Loucy (cell line): ENCODE results near the gene ST6GAL2.

Experiments used
- H2AFZ ChIP-seq: fragments of 200-600 bp; sonication (generic); 2 replicates; pipeline ENCODE4 v1.6.0; 2016; ENCODE audit warnings: antibody characterized with exemption, mild to moderate bottlenecking, low read length, moderate library complexity
- H3F3A ChIP-seq: fragments of 200-600 bp; 2 replicates; pipeline ENCODE4 v1.6.0; 2016; ENCODE audit warnings: antibody characterized with exemption, low read depth, mild to moderate bottlenecking
- H3K27me3 ChIP-seq: fragments of 200-600 bp; sonication (generic); 2 replicates; pipeline ENCODE4 v1.6.1; 2014; ENCODE audit warnings: low read length, mild to moderate bottlenecking; ENCODE audit not compliant: insufficient read depth, poor library complexity, severe bottlenecking
- H3K36me3 ChIP-seq: fragments of 200-600 bp; sonication (generic); 2 replicates; pipeline ENCODE4 v1.6.1; 2016; ENCODE audit warnings: low read length; ENCODE audit not compliant: insufficient read depth
- H3K4me1 ChIP-seq: fragments of 200-600 bp; sonication (generic); 2 replicates; pipeline ENCODE4 v1.5.1; 2014; ENCODE audit warnings: low read length, mild to moderate bottlenecking; ENCODE audit not compliant: insufficient read depth, poor library complexity, severe bottlenecking
- H3K4me2 ChIP-seq: fragments of 200-600 bp; sonication (generic); 2 replicates; pipeline ENCODE4 v1.6.0; 2014; ENCODE audit warnings: antibody characterized with exemption, low read length, low read depth, mild to moderate bottlenecking; ENCODE audit not compliant: poor library complexity, severe bottlenecking
- H3K4me3 ChIP-seq: fragments of 200-600 bp; sonication (generic); 2 replicates; pipeline ENCODE4 v1.5.1; 2014; ENCODE audit warnings: low read length, mild to moderate bottlenecking, mixed read lengths; ENCODE audit not compliant: poor library complexity, severe bottlenecking
- H3K79me2 ChIP-seq: fragments of 200-600 bp; sonication (generic); 2 replicates; pipeline ENCODE4 v1.6.1; 2014; ENCODE audit warnings: low read length; ENCODE audit not compliant: insufficient read depth
- H3K9ac ChIP-seq: fragments of 200-600 bp; sonication (generic); 2 replicates; pipeline ENCODE4 v1.6.0; 2014; ENCODE audit warnings: mild to moderate bottlenecking, low read depth, low read length, moderate library complexity; ENCODE audit not compliant: poor library complexity, severe bottlenecking
- H3K9me2 ChIP-seq: fragments of 200-600 bp; sonication (generic); replicated peaks from 2 replicates; pipeline ENCODE4 v1.6.1; 2016; ENCODE audit warnings: low read depth, low read length, mixed read lengths
- H3K9me3 ChIP-seq: fragments of 200-600 bp; sonication (generic); 2 replicates; pipeline ENCODE4 v1.6.1; 2014; ENCODE audit warnings: mild to moderate bottlenecking, antibody characterized with exemption, low read length, low read depth; ENCODE audit not compliant: insufficient read depth
- H4K20me1 ChIP-seq: fragments of 200-600 bp; sonication (generic); 2 replicates; pipeline ENCODE4 v1.6.0; 2014; ENCODE audit warnings: antibody characterized with exemption, low read length, mild to moderate bottlenecking; ENCODE audit not compliant: insufficient read depth, poor library complexity, severe bottlenecking
- EZH2phosphoT487 ChIP-seq: fragments of 200-600 bp; IDR thresholded peaks from 2 replicates; pipeline ENCODE4 v1.6.1; 2018; ENCODE audit warnings: antibody characterized with exemption, mild to moderate bottlenecking, moderate library complexity, borderline replicate concordance
- TF ChIP-seq, protein P1 (sequence below): fragments of 200-600 bp; sonication (generic); conservative IDR thresholded peaks from 2 replicates; pipeline ENCODE4 v1.5.1; 2014; ENCODE audit warnings: mild to moderate bottlenecking, antibody characterized with exemption, low read length

ST6GAL2 gene

GRCh38 chr2:106789185-106789584 is 96.8 kb downstream of the ST6GAL2 start:
- Histone ChIP-seq H3K27me3 (no peaks in the 10 kb centered on the region), H3K79me2 (no peaks in the 10 kb centered on the region), H3K9me2 (no peaks in the 10 kb centered on the region), H3K9ac (no peak overlapping the region), H2AFZ (no peak overlapping the region), H3K4me1 (no peaks in the 10 kb centered on the region), H3K36me3 (no peaks in the 10 kb centered on the region), H3K4me3 (no peak overlapping the region), H3F3A (no peaks in the 10 kb centered on the region), H4K20me1 (no peaks in the 10 kb centered on the region), H3K4me2 (no peak overlapping the region), H3K9me3 (no peaks in the 10 kb centered on the region)
- TF ChIP-seq, protein P1, sequence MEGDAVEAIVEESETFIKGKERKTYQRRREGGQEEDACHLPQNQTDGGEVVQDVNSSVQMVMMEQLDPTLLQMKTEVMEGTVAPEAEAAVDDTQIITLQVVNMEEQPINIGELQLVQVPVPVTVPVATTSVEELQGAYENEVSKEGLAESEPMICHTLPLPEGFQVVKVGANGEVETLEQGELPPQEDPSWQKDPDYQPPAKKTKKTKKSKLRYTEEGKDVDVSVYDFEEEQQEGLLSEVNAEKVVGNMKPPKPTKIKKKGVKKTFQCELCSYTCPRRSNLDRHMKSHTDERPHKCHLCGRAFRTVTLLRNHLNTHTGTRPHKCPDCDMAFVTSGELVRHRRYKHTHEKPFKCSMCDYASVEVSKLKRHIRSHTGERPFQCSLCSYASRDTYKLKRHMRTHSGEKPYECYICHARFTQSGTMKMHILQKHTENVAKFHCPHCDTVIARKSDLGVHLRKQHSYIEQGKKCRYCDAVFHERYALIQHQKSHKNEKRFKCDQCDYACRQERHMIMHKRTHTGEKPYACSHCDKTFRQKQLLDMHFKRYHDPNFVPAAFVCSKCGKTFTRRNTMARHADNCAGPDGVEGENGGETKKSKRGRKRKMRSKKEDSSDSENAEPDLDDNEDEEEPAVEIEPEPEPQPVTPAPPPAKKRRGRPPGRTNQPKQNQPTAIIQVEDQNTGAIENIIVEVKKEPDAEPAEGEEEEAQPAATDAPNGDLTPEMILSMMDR = no peak
- no peak for TF ChIP-seq EZH2phosphoT487

GRCh38 chr2:106782681-106783080 is 103.3 kb downstream of the ST6GAL2 start:
- Histone ChIP-seq H3K4me3 (no peak overlapping the region), H3F3A (no peaks in the 10 kb centered on the region), H3K9ac (no peak overlapping the region), H3K4me1 (no peaks in the 10 kb centered on the region), H3K9me2 (no peaks in the 10 kb centered on the region), H3K36me3 (no peaks in the 10 kb centered on the region), H3K27me3 (no peaks in the 10 kb centered on the region), H4K20me1 (no peaks in the 10 kb centered on the region), H2AFZ (no peak overlapping the region), H3K4me2 (no peak overlapping the region), H3K9me3 (no peaks in the 10 kb centered on the region), H3K79me2 (no peaks in the 10 kb centered on the region)
- no peak for TF ChIP-seq EZH2phosphoT487
- TF ChIP-seq, protein P1 = no peak

DNA sequence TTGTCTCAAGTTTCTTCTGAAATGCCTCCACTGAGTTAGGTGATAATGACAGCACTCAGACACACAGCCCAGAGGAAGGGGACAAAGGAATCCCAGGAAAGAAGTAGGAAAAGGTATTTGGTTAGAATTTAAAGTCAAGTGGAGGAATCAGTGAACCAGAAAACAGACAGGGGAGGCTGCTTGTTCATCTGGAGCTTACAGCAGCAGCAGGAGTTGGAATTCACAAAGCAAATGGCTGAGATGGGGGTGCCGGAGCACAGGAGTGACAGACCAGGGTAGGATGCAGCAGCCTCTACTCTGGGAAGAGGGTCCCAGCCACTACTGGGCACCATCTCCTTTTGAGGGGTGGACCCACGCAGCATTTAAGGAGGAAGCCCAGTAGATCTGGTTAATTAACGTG is 104.8 kb downstream of the ST6GAL2 start:
- no peak overlapping the region for H3K4me2 ChIP-seq
- no peaks in the 10 kb centered on the region for H3K36me3 ChIP-seq
- no peaks in the 10 kb centered on the region for H3K79me2 ChIP-seq
- no peaks in the 10 kb centered on the region for H3K4me1 ChIP-seq
- H3F3A ChIP-seq = no peaks in the 10 kb centered on the region
- no peak overlapping the region for H3K4me3 ChIP-seq
- H2AFZ ChIP-seq = no peak overlapping the region
- TF ChIP-seq, protein P1 = no peak
- no peak for TF ChIP-seq EZH2phosphoT487
- no peaks in the 10 kb centered on the region for H4K20me1 ChIP-seq
- no peaks in the 10 kb centered on the region for H3K9me3 ChIP-seq
- H3K9ac ChIP-seq = no peak overlapping the region
- H3K9me2 ChIP-seq = no peaks in the 10 kb centered on the region
- no peaks in the 10 kb centered on the region for H3K27me3 ChIP-seq
